A549 (cell line): ENCODE measurements around the gene INSC. TPM values are rescaled to one million over a fixed set of nuclear protein-coding genes. Genes with fewer than 3 reads are reported as not detected.

Experiments used
- ATAC-seq, 2 experiments: fragments of 200-7000 bp in 1 of 2; fragments of >200 bp in 1 of 2; cut with Nextera tagmentation in 1 of 2; cut with Tn5 transposase in 1 of 2; 3 replicates each; pipeline versions ENCODE4 v1.8.0 to v1.9.1; 2018 to 2020; ENCODE audit warnings: mild to moderate bottlenecking in 1 of 2, moderate library complexity in 1 of 2
- CTCF ChIA-PET: fragments of 300-600 bp; sonication (Branson Sonifier 250); formaldehyde crosslinking; extraction: SDS; loops from one replicate; lab custom pipeline; 2021; ENCODE audit warnings: antibody characterized with exemption, inconsistent platforms; lab: Yijun Ruan, JAX
- POLR2A ChIA-PET: fragments of 350-600 bp; formaldehyde crosslinking; extraction: SDS; loops from one replicate; lab custom pipeline; 2021; ENCODE audit warnings: antibody characterized with exemption, inconsistent platforms; lab: Yijun Ruan, JAX
- DNase-seq, 2 experiments: peaks; one replicate each; pipeline versions ENCODE4 v3.0.0 to v3.0.0-alpha.2; 2011 to 2016; ENCODE audit warnings: low read depth in 1 of 2, low spot score in 1 of 2
- FAIRE-seq: peaks from 2 replicates; lab custom pipeline; 2011; peaks lifted over from hg19 to GRCh38; lab: Jason Lieb, UNC
- H3K27ac ChIP-seq, 2 experiments: fragments of >200 bp; sonication (Bioruptor Twin); formaldehyde crosslinking; 3 replicates each; pipeline ENCODE4 v1.5.1; 2016 to 2017
- H3K4me1 ChIP-seq: fragments of >200 bp; sonication (Bioruptor Twin); formaldehyde crosslinking; 3 replicates; pipeline ENCODE4 v1.6.1; 2016
- H3K4me2 ChIP-seq: fragments of >200 bp; sonication (Bioruptor Twin); formaldehyde crosslinking; 3 replicates; pipeline ENCODE4 v1.6.1; 2016
- H3K4me3 ChIP-seq: fragments of >200 bp; sonication (Bioruptor Twin); formaldehyde crosslinking; 3 replicates; pipeline ENCODE4 v1.5.1; 2016
- H3K9me3 ChIP-seq: fragments of >200 bp; sonication (Bioruptor Twin); formaldehyde crosslinking; 3 replicates; pipeline ENCODE4 v1.6.1; 2016
- BCL3 ChIP-seq: fragments of >200 bp; sonication (Bioruptor Twin); formaldehyde crosslinking; IDR thresholded peaks from 3 replicates; pipeline ENCODE4 v1.6.1; 2016
- CBX2 ChIP-seq: fragments of 200-600 bp; sonication (generic); IDR thresholded peaks from 2 replicates; pipeline ENCODE4 v1.6.1; 2016; ENCODE audit warnings: low read depth, mild to moderate bottlenecking, borderline replicate concordance
- E2F6 ChIP-seq: IDR thresholded peaks from 2 replicates; pipeline ENCODE4 v1.6.1; 2012; ENCODE audit warnings: low read depth, borderline replicate concordance
- EHF ChIP-seq: fragments of 250-450 bp; sonication (Bioruptor Pico); IDR thresholded peaks from 2 replicates; pipeline ENCODE4 v1.5.0; 2020; ENCODE audit warnings: mild to moderate bottlenecking
- ESRRA ChIP-seq: fragments of 150-350 bp; IDR thresholded peaks from 2 replicates; pipeline ENCODE4 v1.6.1; 2014; ENCODE audit warnings: mild to moderate bottlenecking, low read length, borderline replicate concordance
- FOSB ChIP-seq: fragments of 250-450 bp; sonication (Bioruptor Pico); IDR thresholded peaks from 2 replicates; pipeline ENCODE4 v1.5.0; 2020; ENCODE audit warnings: mild to moderate bottlenecking, moderate library complexity
- FOSL2 ChIP-seq, 2 experiments: fragments of 450-650 bp in 1 of 2; fragments of >200 bp in 1 of 2; sonication (Bioruptor Twin) in 1 of 2; formaldehyde crosslinking; IDR thresholded peaks; 2 replicates each; pipeline versions ENCODE4 v1.5.0 to v1.6.1; 2016 to 2020; ENCODE audit warnings: mild to moderate bottlenecking in 1 of 2, moderate library complexity in 1 of 2
- HOXB13 ChIP-seq: fragments of 250-450 bp; sonication (Bioruptor Pico); IDR thresholded peaks from 2 replicates; pipeline ENCODE4 v1.5.0; 2020; ENCODE audit warnings: low read depth, mild to moderate bottlenecking, moderate library complexity
- HOXB5 ChIP-seq: fragments of 250-450 bp; sonication (Bioruptor Pico); IDR thresholded peaks from 2 replicates; pipeline ENCODE4 v1.5.0; 2020; ENCODE audit warnings: mild to moderate bottlenecking, moderate library complexity
- KDM1A ChIP-seq: fragments of 200-600 bp; sonication (generic); IDR thresholded peaks from 2 replicates; pipeline ENCODE4 v1.6.1; 2016; ENCODE audit warnings: low read depth, mild to moderate bottlenecking
- NFE2L2 ChIP-seq: fragments of 150-350 bp; conservative IDR thresholded peaks from 2 replicates; pipeline ENCODE4 v1.6.1; 2014; ENCODE audit warnings: low read length
- PBX3 ChIP-seq: IDR thresholded peaks from 2 replicates; pipeline ENCODE4 v1.6.1; 2012
- PHF8 ChIP-seq: fragments of 200-600 bp; sonication (generic); IDR thresholded peaks from 2 replicates; pipeline ENCODE4 v1.6.1; 2016; ENCODE audit warnings: low read depth, mild to moderate bottlenecking, antibody characterized with exemption, moderate library complexity, borderline replicate concordance
- REST ChIP-seq: fragments of 200-600 bp; sonication (generic); IDR thresholded peaks from 2 replicates; pipeline ENCODE4 v1.6.1; 2016; ENCODE audit warnings: antibody characterized with exemption, mild to moderate bottlenecking, moderate library complexity
- RFX5 ChIP-seq: fragments of 450-650 bp; IDR thresholded peaks from 2 replicates; pipeline ENCODE4 v1.7.1; 2014; ENCODE audit warnings: antibody characterized with exemption, mild to moderate bottlenecking, moderate library complexity
- TFCP2L1 ChIP-seq: fragments of 250-450 bp; sonication (Bioruptor Pico); IDR thresholded peaks from 2 replicates; pipeline ENCODE4 v1.5.0; 2021; ENCODE audit warnings: mild to moderate bottlenecking
- ZC3H11A ChIP-seq: fragments of 450-650 bp; IDR thresholded peaks from 2 replicates; pipeline ENCODE4 v1.6.1; 2014; ENCODE audit warnings: antibody characterized with exemption, mild to moderate bottlenecking
- ZNF302 ChIP-seq: fragments of 250-450 bp; sonication (Bioruptor Pico); IDR thresholded peaks from 2 replicates; pipeline ENCODE4 v1.9.0; 2021; ENCODE audit warnings: inconsistent platforms, mild to moderate bottlenecking, moderate library complexity
- WGBS: methylation state at CpG from one replicate; pipeline ENCODE4 v1.1.6; 2017; ENCODE audit errors: missing lambda C conversion rate; 5-methylcytosine and 5-hydroxymethylcytosine counted together
- polyA plus RNA-seq, 4 experiments: library from polyadenylated mRNA; depleted of rRNA in 3 of 4; stranded (reverse); fragments of >200 nt; fragmentation: RNase III in 1 of 4; extraction: RNeasy Plus Mini Kit Qiagen cat#74134 plus additional on column Dnase treatment in 1 of 4; gene quantifications; 2 replicates in 3 of 4; 3 replicates in 1 of 4; pipeline ENCODE4 v1.2.3, GENCODE V29; 2011 to 2017
- TF ChIP-seq, protein P1 (sequence below): IDR thresholded peaks from 2 replicates; pipeline ENCODE4 v1.6.1; 2012
- TF ChIP-seq, protein P2 (sequence below): fragments of 250-450 bp; sonication (Bioruptor Pico); IDR thresholded peaks from 2 replicates; pipeline ENCODE4 v1.5.0; 2020; ENCODE audit warnings: low read depth, mild to moderate bottlenecking, moderate library complexity

The INSC gene
- polyA plus RNA-seq, 2 of the 4 experiments (the other 2 are of a cell fraction) = not detected

GRCh38 chr11:15202626-15203025, 87.9 kb downstream of the INSC start:
- peaks cover 10% of the 10 kb centered on the region for H3K4me1 ChIP-seq
- WGBS = 32% methylated on average over 5 of the region's 5 CpGs
- ChIA-PET POLR2A (no interaction called here), CTCF (interaction anchor here (1.3 kb wide), 2 partner anchors 102 to 295 kb away, joined by 5 to 6 read pairs; no protein-coding TSS in a partner anchor)
- H3K9me3 ChIP-seq = no peaks in the 10 kb centered on the region
- ATAC-seq (no peak), DNase-seq (no peak)
- H3K4me2 ChIP-seq = no peak overlapping the region
- TF ChIP-seq FOSB (CRISPR knock-in tag) (no peak), EHF (CRISPR knock-in tag) (no peak), ZC3H11A (no peak), TFCP2L1 (CRISPR knock-in tag) (no peak), ZNF302 (CRISPR knock-in tag) (no peak), KDM1A (no peak), PHF8 (no peak), BCL3 (no peak), FOSL2 (IDR thresholded peaks at IDR 0.05) (no peak), FOSL2 (CRISPR knock-in tag; IDR thresholded peaks at IDR 0.05) (no peak), PBX3 (no peak), HOXB13 (no peak), CBX2 (no peak), ESRRA (no peak), E2F6 (no peak), REST (no peak)
- TF ChIP-seq, protein P1, sequence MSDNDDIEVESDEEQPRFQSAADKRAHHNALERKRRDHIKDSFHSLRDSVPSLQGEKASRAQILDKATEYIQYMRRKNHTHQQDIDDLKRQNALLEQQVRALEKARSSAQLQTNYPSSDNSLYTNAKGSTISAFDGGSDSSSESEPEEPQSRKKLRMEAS = no peak
- TF ChIP-seq, all 56 proteins: peak for 0
- no peak overlapping the region for H3K4me3 ChIP-seq
- FAIRE-seq = no peak
- H3K27ac ChIP-seq = no peak overlapping the region

GRCh38 chr11:15204711-15205110, 90.0 kb downstream of the INSC start:
- ATAC-seq (no peak), FAIRE-seq (no peak)
- CTCF ChIA-PET = no interaction called here

More at GRCh38 chr11:15204711-15205110, 90.0 kb downstream of the INSC start:
- Histone ChIP-seq H3K4me1 (peaks cover 5% of the 10 kb centered on the region; the same call in 2 of the 3 replicates), H3K27ac (no peak overlapping the region), H3K9me3 (no peaks in the 10 kb centered on the region), H3K4me3 (no peak overlapping the region), H3K4me2 (no peak overlapping the region)
- 67% methylated on average over 10 of the region's 10 CpGs for WGBS
- no peak for DNase-seq
- POLR2A ChIA-PET = no interaction called here
- TF ChIP-seq NFE2L2 (no peak), RFX5 (no peak), HOXB5 (CRISPR knock-in tag) (no peak), FOSL2 (IDR thresholded peaks at IDR 0.05) (no peak), FOSL2 (CRISPR knock-in tag; IDR thresholded peaks at IDR 0.05) (no peak)
- TF ChIP-seq, protein P2, sequence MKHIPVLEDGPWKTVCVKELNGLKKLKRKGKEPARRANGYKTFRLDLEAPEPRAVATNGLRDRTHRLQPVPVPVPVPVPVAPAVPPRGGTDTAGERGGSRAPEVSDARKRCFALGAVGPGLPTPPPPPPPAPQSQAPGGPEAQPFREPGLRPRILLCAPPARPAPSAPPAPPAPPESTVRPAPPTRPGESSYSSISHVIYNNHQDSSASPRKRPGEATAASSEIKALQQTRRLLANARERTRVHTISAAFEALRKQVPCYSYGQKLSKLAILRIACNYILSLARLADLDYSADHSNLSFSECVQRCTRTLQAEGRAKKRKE (CRISPR knock-in tag) = no peak
